Measurements from ENCODE around the gene NIPSNAP2. TPM values are rescaled to one million over a fixed set of nuclear protein-coding genes. Genes with fewer than 3 reads are reported as not detected.

NIPSNAP2 gene
- total RNA-seq = 100 to 1,000 TPM; 234 to 382 (median 354) TPM

GRCh38 chr7:55964261-55965099 lies at the start of gene NIPSNAP2:
Gene NIPSNAP2 (plus strand): TSS chr7:55964585. CDS start chr7:55964610, 25 bp downstream.
- ATAC-seq = peak; percentile 58 to 72
- intact Hi-C loops (cut with DNase I; ENCODE audit: low total_unique reads) = loop anchor here (1.0 to 10.0 kb wide), 4 partner anchors 12 to 390 kb away; partner anchors contain the start of genes CCT6A, PSPH and VOPP1
- H3K36me3 ChIP-seq = no peaks in the 10 kb centered on the region
- peak within 1 kb of the TSS; percentile 96 to 98 (median 97) for H3K27ac ChIP-seq
- H3K9me3 ChIP-seq = no peaks in the 10 kb centered on the region
- peak; percentile 67 to 83 for DNase-seq
- H3K4me1 ChIP-seq = peaks cover 42 to 47% of the 10 kb centered on the region in 2 donors
- H3K27me3 ChIP-seq = no peaks in the 10 kb centered on the region
- TF ChIP-seq POLR2A (IDR thresholded peaks at IDR 0.05) = peak; percentile 79 to 91
- TF ChIP-seq, protein P1, sequence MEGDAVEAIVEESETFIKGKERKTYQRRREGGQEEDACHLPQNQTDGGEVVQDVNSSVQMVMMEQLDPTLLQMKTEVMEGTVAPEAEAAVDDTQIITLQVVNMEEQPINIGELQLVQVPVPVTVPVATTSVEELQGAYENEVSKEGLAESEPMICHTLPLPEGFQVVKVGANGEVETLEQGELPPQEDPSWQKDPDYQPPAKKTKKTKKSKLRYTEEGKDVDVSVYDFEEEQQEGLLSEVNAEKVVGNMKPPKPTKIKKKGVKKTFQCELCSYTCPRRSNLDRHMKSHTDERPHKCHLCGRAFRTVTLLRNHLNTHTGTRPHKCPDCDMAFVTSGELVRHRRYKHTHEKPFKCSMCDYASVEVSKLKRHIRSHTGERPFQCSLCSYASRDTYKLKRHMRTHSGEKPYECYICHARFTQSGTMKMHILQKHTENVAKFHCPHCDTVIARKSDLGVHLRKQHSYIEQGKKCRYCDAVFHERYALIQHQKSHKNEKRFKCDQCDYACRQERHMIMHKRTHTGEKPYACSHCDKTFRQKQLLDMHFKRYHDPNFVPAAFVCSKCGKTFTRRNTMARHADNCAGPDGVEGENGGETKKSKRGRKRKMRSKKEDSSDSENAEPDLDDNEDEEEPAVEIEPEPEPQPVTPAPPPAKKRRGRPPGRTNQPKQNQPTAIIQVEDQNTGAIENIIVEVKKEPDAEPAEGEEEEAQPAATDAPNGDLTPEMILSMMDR (IDR thresholded peaks at IDR 0.05 in 4 of 5, conservative IDR thresholded peaks at IDR 0.05 in 1 of 5) = peak; percentile 36 to 96 (median 86)
- in situ Hi-C loops (cut with MboI; ENCODE audit: low sequenced_read_pairs in 4 of 4) = loop anchor here in 2 of 4 donors (25.0 kb wide), 2 partner anchors 98 to 327 kb away; partner anchors contain the start of genes CCT6A (in 1 of the 2), PSPH (in 1 of the 2) and SUMF2 (in 1 of the 2)
- peak within 1 kb of the TSS; percentile 68 to 71 (median 70) for H3K4me3 ChIP-seq

DNA sequence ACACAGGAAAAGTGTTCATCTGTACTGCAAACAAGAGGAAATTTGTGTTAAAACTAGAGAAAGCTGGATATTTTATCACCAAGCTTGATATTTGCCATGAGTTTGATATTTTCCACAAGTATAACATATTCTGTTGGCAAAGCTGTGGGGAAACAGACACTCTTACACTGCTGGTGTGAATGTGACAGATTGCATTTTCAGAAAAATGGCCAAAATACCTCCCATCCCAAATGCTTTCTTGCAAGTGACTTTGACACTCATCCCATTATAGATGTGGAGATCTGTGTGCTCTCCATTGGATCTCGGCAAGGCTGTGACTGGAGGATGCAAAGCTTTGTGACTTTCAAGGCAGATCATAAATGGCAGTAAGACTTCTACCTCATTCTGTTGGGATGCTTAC lies 46.6 kb upstream of the NIPSNAP2 start:
- intact Hi-C loops (cut with DNase I; ENCODE audit: low total_unique reads) = loop anchor here (10.0 kb wide), 1 partner anchor 93 kb away; no protein-coding TSS in a partner anchor
- no peak overlapping the region for H3K4me3 ChIP-seq
- H3K9me3 ChIP-seq = no peaks in the 10 kb centered on the region
- no peak for DNase-seq
- peaks cover 0 to 5% of the 10 kb centered on the region in 2 donors for H3K36me3 ChIP-seq
- H3K27me3 ChIP-seq = no peaks in the 10 kb centered on the region
- no peak overlapping the region for H3K27ac ChIP-seq
- TF ChIP-seq POLR2A (IDR thresholded peaks at IDR 0.05) = no peak
- TF ChIP-seq, protein P1 (IDR thresholded peaks at IDR 0.05 in 4 of 5, conservative IDR thresholded peaks at IDR 0.05 in 1 of 5) = no peak
- no peaks in the 10 kb centered on the region for H3K4me1 ChIP-seq
- in situ Hi-C loops (cut with MboI; ENCODE audit: low sequenced_read_pairs in 4 of 4) = no loop called here
- ATAC-seq = no peak

DNA sequence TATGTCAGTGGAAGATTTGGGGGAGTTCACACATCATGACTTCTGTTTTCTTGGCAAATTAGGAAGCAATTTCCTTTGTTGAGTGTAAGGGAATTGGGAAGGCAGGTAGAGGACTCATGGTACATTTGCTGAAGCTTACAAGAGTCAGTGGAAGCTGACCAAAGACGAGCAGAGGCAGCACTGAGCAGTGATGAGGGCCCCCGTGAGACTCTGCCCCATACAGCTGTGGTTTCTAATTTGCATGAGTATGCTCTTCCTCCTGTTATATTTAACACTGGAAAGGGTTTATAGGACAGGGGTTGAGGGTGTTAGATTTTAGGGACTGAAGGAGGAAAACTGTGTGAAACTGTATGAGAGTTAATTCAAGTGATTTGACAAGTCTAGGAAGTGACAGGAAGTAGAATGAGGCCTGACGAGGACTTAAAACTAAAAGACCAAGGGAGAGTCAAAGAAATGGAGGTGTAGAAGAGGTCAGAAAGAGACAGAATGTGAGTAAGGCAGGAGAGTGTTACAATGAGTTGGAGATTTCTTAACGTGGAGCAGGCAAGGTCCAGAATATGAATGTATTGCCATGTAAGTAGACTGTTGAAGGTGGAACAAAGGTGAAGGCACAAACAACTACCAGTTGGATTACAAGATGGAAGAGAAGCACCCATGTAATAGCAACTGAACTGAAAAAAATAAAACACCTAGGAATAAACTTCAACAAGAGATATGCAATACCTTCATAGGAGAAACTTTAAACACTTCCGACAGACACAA lies 36.2 kb upstream of the NIPSNAP2 start:
- Histone ChIP-seq H3K4me3 (no peak overlapping the region), H3K27ac (no peak overlapping the region), H3K9me3 (no peaks in the 10 kb centered on the region), H3K27me3 (no peaks in the 10 kb centered on the region), H3K36me3 (peaks cover 0 to 16% of the 10 kb centered on the region in 2 donors), H3K4me1 (no peaks in the 10 kb centered on the region)
- in situ Hi-C loops (cut with MboI; ENCODE audit: low sequenced_read_pairs in 4 of 4) (no loop called here), intact Hi-C loops (cut with DNase I; ENCODE audit: low total_unique reads) (no loop called here)
- TF ChIP-seq, protein P1 (IDR thresholded peaks at IDR 0.05 in 4 of 5, conservative IDR thresholded peaks at IDR 0.05 in 1 of 5) = no peak
- no peak for DNase-seq
- ATAC-seq = no peak

DNA sequence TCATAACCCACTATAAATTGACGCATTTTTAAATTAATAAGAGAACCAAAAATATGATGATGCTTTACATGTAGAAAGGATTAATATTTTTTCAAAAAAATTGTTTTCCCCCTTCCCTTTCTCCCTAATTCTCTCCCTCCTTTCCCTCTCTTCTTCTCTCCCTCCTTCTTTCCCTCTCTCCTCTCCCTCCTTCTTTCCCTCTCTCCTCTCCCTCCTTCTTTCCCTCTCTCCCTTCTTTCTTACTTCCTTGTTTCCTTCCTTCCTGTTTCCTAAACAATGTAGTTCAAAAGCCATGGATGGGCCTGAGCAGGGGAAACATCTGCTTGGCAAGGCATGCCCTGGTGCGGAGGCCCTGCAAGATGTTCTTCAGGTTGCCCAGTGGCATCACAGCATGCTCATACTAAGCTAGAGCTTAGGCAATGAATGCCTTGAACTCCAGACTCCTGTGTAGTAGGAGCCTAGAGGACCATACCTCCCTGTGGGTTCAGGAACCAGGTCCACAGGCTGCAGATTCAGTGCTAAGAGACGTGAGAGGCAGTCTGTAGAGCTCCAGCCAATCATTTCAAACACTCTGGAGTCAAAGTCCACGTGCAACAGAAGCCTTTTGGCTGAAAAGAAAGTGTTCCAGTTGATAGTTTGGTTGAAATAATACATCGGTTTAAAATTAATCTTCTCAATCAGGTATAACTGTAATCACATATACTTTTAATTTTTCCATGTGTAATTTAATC lies 32.8 kb upstream of the NIPSNAP2 start:
- intact Hi-C loops (cut with DNase I; ENCODE audit: low total_unique reads) = no loop called here
- ATAC-seq (no peak), DNase-seq (no peak)
- Histone ChIP-seq H3K36me3 (no peaks in the 10 kb centered on the region), H3K9me3 (no peaks in the 10 kb centered on the region), H3K4me1 (no peaks in the 10 kb centered on the region), H3K4me3 (no peak overlapping the region), H3K27ac (no peak overlapping the region), H3K27me3 (no peaks in the 10 kb centered on the region)
- in situ Hi-C loops (cut with MboI; ENCODE audit: low sequenced_read_pairs in 4 of 4) = no loop called here
- TF ChIP-seq, protein P1 (IDR thresholded peaks at IDR 0.05 in 4 of 5, conservative IDR thresholded peaks at IDR 0.05 in 1 of 5) = no peak
- TF ChIP-seq POLR2A (IDR thresholded peaks at IDR 0.05) = no peak
